Measurements from ENCODE around the gene JAML. TPM values are rescaled to one million over a fixed set of nuclear protein-coding genes. Genes with fewer than 3 reads are reported as not detected.

Gene JAML
- polyA plus RNA-seq, 1 donor (not counting 4 experiments of a cell fraction or from before 2014, with no cell fraction given), result 0.01 TPM

DNA sequence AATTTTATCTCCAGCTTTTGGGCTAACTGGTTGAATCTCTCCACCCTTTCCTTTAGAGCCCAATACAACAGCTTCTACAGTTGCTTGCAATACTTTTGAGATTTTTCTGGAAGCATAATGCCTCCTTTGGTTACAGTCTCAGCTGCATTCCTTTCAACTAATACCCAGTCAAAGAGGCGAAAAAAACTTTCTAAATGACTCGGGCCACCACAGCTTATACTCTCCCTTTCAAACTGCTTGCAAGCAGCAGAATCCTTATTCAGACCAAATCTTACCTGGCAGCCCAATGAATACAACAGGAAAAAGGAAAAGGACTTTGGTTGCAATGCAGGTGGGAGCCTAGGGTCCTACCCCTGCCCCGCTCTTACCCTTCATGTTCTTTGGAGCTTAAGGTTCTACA, 15.8 kb downstream of the JAML start:
- no peaks in the 10 kb centered on the region for H3K79me2 ChIP-seq (ENCODE audit: control insufficient read depth, insufficient read depth, low read length)
- no peak for FAIRE-seq

DNA sequence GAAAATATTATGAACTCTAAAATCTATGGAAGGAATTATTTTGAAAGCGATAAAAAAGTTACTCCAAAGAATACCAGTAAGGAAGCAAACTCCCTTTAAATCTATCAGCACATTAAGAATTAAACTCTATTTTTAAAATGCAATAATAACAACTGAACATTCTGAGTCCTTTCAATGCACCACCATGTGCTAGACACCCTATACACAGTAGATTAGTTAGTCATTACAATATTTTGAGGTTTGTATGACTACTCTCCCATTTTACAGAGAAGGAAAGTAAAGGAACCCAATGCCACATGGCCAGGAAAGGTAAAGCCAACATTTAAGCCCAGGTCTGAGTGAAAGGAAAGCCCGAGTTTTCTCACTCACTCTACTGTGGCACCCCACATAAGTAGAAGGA, 17.7 kb downstream of the JAML start:
- dilution Hi-C loops (cut with MboI; ENCODE audit: extremely low pct_ligation_motif_present, low sequenced_read_pairs), result no loop called here

More for the DNA sequence above, 15.8 kb downstream of the JAML start:
- no peak overlapping the region for H3K9ac ChIP-seq (ENCODE audit: control insufficient read depth, extremely low read depth, insufficient read depth, low read length)
- no peak overlapping the region for H2AFZ ChIP-seq (ENCODE audit: control insufficient read depth, low read length)
- H3K4me2 ChIP-seq (ENCODE audit: control insufficient read depth, extremely low read depth, insufficient read depth, low read depth, low read length), result no peak overlapping the region
- H3K4me3 ChIP-seq (ENCODE audit: control insufficient read depth in 2 of 3, extremely low read depth in 1 of 3, insufficient read depth in 2 of 3, low read depth in 1 of 3, low read length in 3 of 3), result no peak overlapping the region
- no peaks in the 10 kb centered on the region for H3K27me3 ChIP-seq (ENCODE audit: control insufficient read depth, extremely low read depth, insufficient read depth, low read length)
- H4K20me1 ChIP-seq (ENCODE audit: control insufficient read depth, extremely low read depth, insufficient read depth, low read length), result no peaks in the 10 kb centered on the region
- H3K27ac ChIP-seq (ENCODE audit: control insufficient read depth, insufficient read depth, low read length), result no peak overlapping the region
- no peak for DNase-seq (ENCODE audit: low read depth, low spot score)
- H3K9me3 ChIP-seq (ENCODE audit: control insufficient read depth, low read depth, low read length), result no peaks in the 10 kb centered on the region
- no peaks in the 10 kb centered on the region for H3K9me1 ChIP-seq (ENCODE audit: control insufficient read depth, extremely low read depth, insufficient read depth, low read length)
- dilution Hi-C loops (cut with MboI; ENCODE audit: extremely low pct_ligation_motif_present, low sequenced_read_pairs), result no loop called here
- TF ChIP-seq, protein P1, sequence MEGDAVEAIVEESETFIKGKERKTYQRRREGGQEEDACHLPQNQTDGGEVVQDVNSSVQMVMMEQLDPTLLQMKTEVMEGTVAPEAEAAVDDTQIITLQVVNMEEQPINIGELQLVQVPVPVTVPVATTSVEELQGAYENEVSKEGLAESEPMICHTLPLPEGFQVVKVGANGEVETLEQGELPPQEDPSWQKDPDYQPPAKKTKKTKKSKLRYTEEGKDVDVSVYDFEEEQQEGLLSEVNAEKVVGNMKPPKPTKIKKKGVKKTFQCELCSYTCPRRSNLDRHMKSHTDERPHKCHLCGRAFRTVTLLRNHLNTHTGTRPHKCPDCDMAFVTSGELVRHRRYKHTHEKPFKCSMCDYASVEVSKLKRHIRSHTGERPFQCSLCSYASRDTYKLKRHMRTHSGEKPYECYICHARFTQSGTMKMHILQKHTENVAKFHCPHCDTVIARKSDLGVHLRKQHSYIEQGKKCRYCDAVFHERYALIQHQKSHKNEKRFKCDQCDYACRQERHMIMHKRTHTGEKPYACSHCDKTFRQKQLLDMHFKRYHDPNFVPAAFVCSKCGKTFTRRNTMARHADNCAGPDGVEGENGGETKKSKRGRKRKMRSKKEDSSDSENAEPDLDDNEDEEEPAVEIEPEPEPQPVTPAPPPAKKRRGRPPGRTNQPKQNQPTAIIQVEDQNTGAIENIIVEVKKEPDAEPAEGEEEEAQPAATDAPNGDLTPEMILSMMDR (optimal IDR thresholded peaks at IDR 0.05 in 1 of 3, IDR thresholded peaks at IDR 0.05 in 1 of 3, conservative IDR thresholded peaks at IDR 0.05 in 1 of 3; ENCODE audit: extremely low read depth in 1 of 3, insufficient read depth in 2 of 3, low read length in 3 of 3), result no peak
- no peak for TF ChIP-seq EZH2 (IDR thresholded peaks at IDR 0.05; ENCODE audit: low read length)
- H3K36me3 ChIP-seq (ENCODE audit: control insufficient read depth in 2 of 2, extremely low read depth in 1 of 2, insufficient read depth in 2 of 2, low read length in 2 of 2), result no peaks in the 10 kb centered on the region
- peaks cover 10% of the 10 kb centered on the region for H3K4me1 ChIP-seq (ENCODE audit: control insufficient read depth, extremely low read depth, insufficient read depth, low read length)

More for the DNA sequence above, 17.7 kb downstream of the JAML start:
- H3K4me3 ChIP-seq (ENCODE audit: control insufficient read depth in 2 of 3, extremely low read depth in 1 of 3, insufficient read depth in 2 of 3, low read depth in 1 of 3, low read length in 3 of 3), result no peak overlapping the region
- no peaks in the 10 kb centered on the region for H3K9me3 ChIP-seq (ENCODE audit: control insufficient read depth, low read depth, low read length)
- H3K27ac ChIP-seq (ENCODE audit: control insufficient read depth, insufficient read depth, low read length), result no peak overlapping the region
- no peak for TF ChIP-seq EZH2 (IDR thresholded peaks at IDR 0.05; ENCODE audit: low read length)
- TF ChIP-seq, protein P1 (optimal IDR thresholded peaks at IDR 0.05 in 1 of 3, IDR thresholded peaks at IDR 0.05 in 1 of 3, conservative IDR thresholded peaks at IDR 0.05 in 1 of 3; ENCODE audit: extremely low read depth in 1 of 3, insufficient read depth in 2 of 3, low read length in 3 of 3), result no peak
- FAIRE-seq, result no peak
- no peaks in the 10 kb centered on the region for H3K79me2 ChIP-seq (ENCODE audit: control insufficient read depth, insufficient read depth, low read length)
- H3K9ac ChIP-seq (ENCODE audit: control insufficient read depth, extremely low read depth, insufficient read depth, low read length), result no peak overlapping the region
- no peak for DNase-seq (ENCODE audit: low read depth, low spot score)
- H3K4me1 ChIP-seq (ENCODE audit: control insufficient read depth, extremely low read depth, insufficient read depth, low read length), result peaks cover 10% of the 10 kb centered on the region
- H3K27me3 ChIP-seq (ENCODE audit: control insufficient read depth, extremely low read depth, insufficient read depth, low read length), result no peaks in the 10 kb centered on the region
- no peaks in the 10 kb centered on the region for H4K20me1 ChIP-seq (ENCODE audit: control insufficient read depth, extremely low read depth, insufficient read depth, low read length)
- H3K36me3 ChIP-seq (ENCODE audit: control insufficient read depth in 2 of 2, extremely low read depth in 1 of 2, insufficient read depth in 2 of 2, low read length in 2 of 2), result no peaks in the 10 kb centered on the region
- no peak overlapping the region for H3K4me2 ChIP-seq (ENCODE audit: control insufficient read depth, extremely low read depth, insufficient read depth, low read depth, low read length)
- H3K9me1 ChIP-seq (ENCODE audit: control insufficient read depth, extremely low read depth, insufficient read depth, low read length), result no peaks in the 10 kb centered on the region
- no peak overlapping the region for H2AFZ ChIP-seq (ENCODE audit: control insufficient read depth, low read length)
